ENCODE results near the gene MYO7A.

The MYO7A gene

GRCh38 chr11:77087723-77088225 lies 40.3 kb upstream of the MYO7A start:
- H3K4me1 Mint-ChIP-seq, result peaks cover 2% of the 10 kb centered on the region

GRCh38 chr11:77088236-77089003 lies 39.6 kb upstream of the MYO7A start:
- Mint-ChIP-seq H3K27me3 (ENCODE audit: low read depth) (no peaks in the 10 kb centered on the region), H3K27ac (no peak overlapping the region), H3K4me3 (no peak overlapping the region), H3K36me3 (ENCODE audit: low read depth) (no peaks in the 10 kb centered on the region), H3K9me3 (no peaks in the 10 kb centered on the region), H3K4me1 (no peaks in the 10 kb centered on the region)
- no peak for TF ChIP-seq CTCF (IDR thresholded peaks at IDR 0.05; ENCODE audit: unreplicated experiment in 3 of 3)

More at GRCh38 chr11:77087723-77088225, 40.3 kb upstream of the MYO7A start:
- no peak overlapping the region for H3K4me3 Mint-ChIP-seq
- no peaks in the 10 kb centered on the region for H3K36me3 Mint-ChIP-seq (ENCODE audit: low read depth)
- no peaks in the 10 kb centered on the region for H3K9me3 Mint-ChIP-seq
- no peaks in the 10 kb centered on the region for H3K27me3 Mint-ChIP-seq (ENCODE audit: low read depth)
- no peak for TF ChIP-seq CTCF (IDR thresholded peaks at IDR 0.05; ENCODE audit: unreplicated experiment in 3 of 3)
- H3K27ac Mint-ChIP-seq, result no peak overlapping the region

- Mint-ChIP-seq H3K27me3 (ENCODE audit: low read depth) (no peaks in the 10 kb centered on the region), H3K4me3 (no peak overlapping the region), H3K27ac (no peak overlapping the region), H3K36me3 (ENCODE audit: low read depth) (no peaks in the 10 kb centered on the region), H3K4me1 (no peaks in the 10 kb centered on the region), H3K9me3 (no peaks in the 10 kb centered on the region)
- no peak for TF ChIP-seq CTCF (IDR thresholded peaks at IDR 0.05; ENCODE audit: unreplicated experiment in 3 of 3)
Measured at GRCh38 chr11:77089004-77089545, 39.0 kb upstream of the MYO7A start.

- Mint-ChIP-seq H3K36me3 (ENCODE audit: low read depth) (no peaks in the 10 kb centered on the region), H3K4me3 (no peak overlapping the region), H3K27me3 (ENCODE audit: low read depth) (no peaks in the 10 kb centered on the region), H3K9me3 (no peaks in the 10 kb centered on the region), H3K27ac (no peak overlapping the region), H3K4me1 (no peaks in the 10 kb centered on the region)
- no peak for TF ChIP-seq CTCF (IDR thresholded peaks at IDR 0.05; ENCODE audit: unreplicated experiment in 3 of 3)
Measured at GRCh38 chr11:77090046-77090372, 38.0 kb upstream of the MYO7A start.

- H3K27me3 Mint-ChIP-seq (ENCODE audit: low read depth), result no peaks in the 10 kb centered on the region
- no peak overlapping the region for H3K4me3 Mint-ChIP-seq
- no peak for TF ChIP-seq CTCF (IDR thresholded peaks at IDR 0.05; ENCODE audit: unreplicated experiment in 3 of 3)
- H3K4me1 Mint-ChIP-seq, result no peaks in the 10 kb centered on the region
- H3K27ac Mint-ChIP-seq, result no peak overlapping the region
- H3K9me3 Mint-ChIP-seq, result no peaks in the 10 kb centered on the region
- no peaks in the 10 kb centered on the region for H3K36me3 Mint-ChIP-seq (ENCODE audit: low read depth)
Measured at GRCh38 chr11:77090373-77091111, 37.5 kb upstream of the MYO7A start.
